H1 (cell line): ENCODE data around the gene PPP1R12A. TPM values are rescaled to one million over a fixed set of nuclear protein-coding genes. Genes with fewer than 3 reads are reported as not detected.

ENCODE experiments used
- CTCF ChIA-PET: fragments of 300-600 bp; sonication (Branson Sonifier 250); formaldehyde crosslinking; loops from one replicate; lab custom pipeline; 2021; ENCODE audit not compliant: partially characterized antibody; lab: Charles Lee
- POLR2A ChIA-PET: fragments of 300-600 bp; sonication (Branson Sonifier 250); formaldehyde crosslinking; loops from one replicate; lab custom pipeline; 2021; ENCODE audit warnings: inconsistent platforms; ENCODE audit not compliant: partially characterized antibody; lab: Charles Lee
- DNase-seq, 2 experiments: peaks; one replicate each; pipeline versions ENCODE4 v3.0.0 to v3.0.0-alpha.2; 2010 to 2022; ENCODE audit warnings: low spot score in 2 of 2, low read depth in 1 of 2, mixed read lengths in 1 of 2
- FAIRE-seq: peaks from 2 replicates; lab custom pipeline; 2011; peaks lifted over from hg19 to GRCh38; lab: Jason Lieb, UNC
- H2AFZ ChIP-seq: 2 replicates; pipeline ENCODE4 v1.8.1; 2012; ENCODE audit warnings: low read length, inconsistent platforms
- H2AK5ac ChIP-seq: 2 replicates; pipeline ENCODE4 v1.6.1; 2013; ENCODE audit warnings: low read depth, low read length
- H2BK120ac ChIP-seq: replicated peaks from 2 replicates; pipeline ENCODE3; 2013; ENCODE audit warnings: low read depth, low read length, inconsistent platforms
- H2BK12ac ChIP-seq: 2 replicates; pipeline ENCODE4 v1.6.1; 2013; ENCODE audit warnings: low read depth, low read length
- H2BK15ac ChIP-seq: 2 replicates; pipeline ENCODE4 v1.6.1; 2013; ENCODE audit warnings: low read length
- H2BK20ac ChIP-seq: 2 replicates; pipeline ENCODE4 v1.6.1; 2013; ENCODE audit warnings: low read length
- H2BK5ac ChIP-seq: 2 replicates; pipeline ENCODE4 v1.6.1; 2013; ENCODE audit warnings: low read depth, low read length
- H3K14ac ChIP-seq: 2 replicates; pipeline ENCODE4 v1.6.1; 2013; ENCODE audit warnings: inconsistent platforms; ENCODE audit not compliant: insufficient read length
- H3K18ac ChIP-seq: 2 replicates; pipeline ENCODE4 v1.6.1; 2013; ENCODE audit warnings: low read length; ENCODE audit errors: extremely low read depth
- H3K23ac ChIP-seq: 2 replicates; pipeline ENCODE4 v1.6.1; 2013; ENCODE audit warnings: inconsistent platforms; ENCODE audit not compliant: insufficient read length
- H3K23me2 ChIP-seq: 2 replicates; pipeline ENCODE4 v1.6.1; 2013; ENCODE audit warnings: low read depth, low read length
- H3K27ac ChIP-seq: 2 replicates; pipeline ENCODE4 v1.6.1; 2011; ENCODE audit warnings: low read depth, low read length, inconsistent platforms
- H3K27me3 ChIP-seq, 4 experiments: replicated peaks in 1 of 4; 1 replicate in 1 of 4; 2 replicates in 3 of 4; pipeline versions ENCODE4 v1.6.1 to v1.8.1; 2011 to 2013; ENCODE audit warnings: low read length in 3 of 4, mild to moderate bottlenecking in 3 of 4, inconsistent platforms in 2 of 4, mixed read lengths in 2 of 4, moderate library complexity in 1 of 4; ENCODE audit not compliant: control insufficient read depth in 3 of 4, insufficient read depth in 3 of 4; ENCODE audit errors: extremely low read depth in 1 of 4
- H3K36me3 ChIP-seq, 4 experiments: 2 replicates each; pipeline versions ENCODE4 v1.6.1 to v1.8.1; 2011 to 2013; ENCODE audit warnings: mild to moderate bottlenecking in 4 of 4, low read length in 3 of 4, moderate library complexity in 2 of 4, control low read depth in 1 of 4, inconsistent platforms in 1 of 4; ENCODE audit not compliant: insufficient read depth in 4 of 4, control insufficient read depth in 2 of 4
- H3K4ac ChIP-seq: replicated peaks from 2 replicates; pipeline ENCODE3; 2013; ENCODE audit warnings: low read length, low read depth, mixed read lengths, inconsistent platforms; ENCODE audit not compliant: insufficient read length
- H3K4me1 ChIP-seq, 4 experiments: replicated peaks in 1 of 4; 1 replicate in 1 of 4; 2 replicates in 3 of 4; pipeline versions ENCODE4 v1.6.1 to v1.8.1; 2011 to 2013; ENCODE audit warnings: low read length in 3 of 4, inconsistent platforms in 2 of 4, mixed read lengths in 1 of 4; ENCODE audit not compliant: insufficient read depth in 4 of 4, control insufficient read depth in 3 of 4
- H3K4me2 ChIP-seq, 2 experiments: 2 replicates each; pipeline versions ENCODE4 v1.6.1 to v1.8.1; 2011 to 2013; ENCODE audit warnings: low read depth in 2 of 2, low read length in 2 of 2, control low read depth in 1 of 2, inconsistent platforms in 1 of 2, mild to moderate bottlenecking in 1 of 2; ENCODE audit not compliant: insufficient read depth in 1 of 2
- H3K4me3 ChIP-seq, 4 experiments: fragments of 200-600, 300-600 bp in 1 of 4; sonication (generic), shearing (Covaris generic), sonication (Bioruptor Twin) in 1 of 4; 2 replicates each; pipeline versions ENCODE4 v1.5.1 to v1.8.1; 2011 to 2016; ENCODE audit warnings: low read length in 4 of 4, low read depth in 3 of 4, control low read depth in 2 of 4, inconsistent platforms in 2 of 4, mild to moderate bottlenecking in 2 of 4, mixed read lengths in 1 of 4, moderate library complexity in 1 of 4; ENCODE audit not compliant: insufficient read depth in 2 of 4; ENCODE audit errors: extremely low read depth in 1 of 4
- H3K56ac ChIP-seq: replicated peaks from 2 replicates; pipeline ENCODE3; 2013; ENCODE audit warnings: low read depth, mild to moderate bottlenecking, mixed read lengths, low read length, inconsistent platforms; ENCODE audit not compliant: insufficient read length
- H3K79me1 ChIP-seq: 2 replicates; pipeline ENCODE4 v1.6.1; 2013; ENCODE audit warnings: low read depth, low read length, control low read depth
- H3K79me2 ChIP-seq, 2 experiments: 2 replicates each; pipeline versions ENCODE4 v1.6.1 to v1.8.1; 2012 to 2013; ENCODE audit warnings: low read length in 2 of 2, mild to moderate bottlenecking in 2 of 2, inconsistent platforms in 1 of 2; ENCODE audit not compliant: insufficient read depth in 2 of 2, control insufficient read depth in 1 of 2
- H3K9ac ChIP-seq, 4 experiments: replicated peaks in 1 of 4; 1 replicate in 1 of 4; 2 replicates in 3 of 4; pipeline versions ENCODE4 v1.6.1 to v1.8.1; 2011 to 2013; ENCODE audit warnings: low read depth in 3 of 4, low read length in 3 of 4, control low read depth in 2 of 4, mild to moderate bottlenecking in 2 of 4, moderate library complexity in 2 of 4, inconsistent platforms in 1 of 4; ENCODE audit errors: extremely low read depth in 1 of 4
- H3K9me3 ChIP-seq, 2 experiments: 2 replicates each; pipeline versions ENCODE4 v1.6.1 to v1.8.1; 2012 to 2013; ENCODE audit warnings: mild to moderate bottlenecking in 2 of 2, moderate library complexity in 2 of 2, control low read depth in 1 of 2, inconsistent platforms in 1 of 2, low read depth in 1 of 2, low read length in 1 of 2, mixed read lengths in 1 of 2; ENCODE audit not compliant: insufficient read depth in 2 of 2
- H4K20me1 ChIP-seq, 2 experiments: replicated peaks in 1 of 2; 2 replicates each; pipeline versions ENCODE3 to v1.8.1; 2011 to 2013; ENCODE audit warnings: inconsistent platforms in 2 of 2, low read length in 2 of 2, mild to moderate bottlenecking in 1 of 2; ENCODE audit not compliant: insufficient read depth in 2 of 2, control insufficient read depth in 1 of 2
- H4K5ac ChIP-seq: 2 replicates; pipeline ENCODE4 v1.6.1; 2013; ENCODE audit warnings: low read length, low read depth, mixed read lengths, inconsistent platforms; ENCODE audit not compliant: insufficient read length
- H4K8ac ChIP-seq: 2 replicates; pipeline ENCODE4 v1.8.0; 2013; ENCODE audit warnings: mild to moderate bottlenecking, moderate library complexity, low read length, inconsistent platforms; ENCODE audit not compliant: insufficient read depth; ENCODE audit errors: extremely low read depth
- H4K91ac ChIP-seq: replicated peaks from 2 replicates; pipeline ENCODE3; 2013; ENCODE audit warnings: low read length, mixed read lengths, inconsistent platforms; ENCODE audit not compliant: insufficient read length
- BCL11A ChIP-seq, 2 experiments: IDR thresholded peaks; one replicate each; pipeline ENCODE4 v1.6.1; 2011; ENCODE audit warnings: low read depth in 2 of 2, low read length in 2 of 2, mild to moderate bottlenecking in 2 of 2
- E2F6 ChIP-seq: IDR thresholded peaks from 2 replicates; pipeline ENCODE4 v1.6.1; 2012; ENCODE audit warnings: inconsistent platforms
- HDAC2 ChIP-seq, 2 experiments: fragments of 300-600 bp in 1 of 2; sonication (generic) in 1 of 2; IDR thresholded peaks; 2 replicates each; pipeline ENCODE4 v1.6.1; 2011 to 2012; ENCODE audit warnings: low read depth in 2 of 2, low read length in 2 of 2, mild to moderate bottlenecking in 2 of 2, moderate library complexity in 2 of 2, borderline replicate concordance in 1 of 2, inconsistent platforms in 1 of 2
- JUND ChIP-seq: IDR thresholded peaks from 2 replicates; pipeline ENCODE4 v1.6.1; 2011; ENCODE audit warnings: mild to moderate bottlenecking, improper control_type of control experiment, low read length
- KDM4A ChIP-seq: IDR thresholded peaks from one replicate; pipeline ENCODE4 v1.7.1; 2012; ENCODE audit warnings: low read depth, mild to moderate bottlenecking, moderate library complexity, low read length, inconsistent platforms; ENCODE audit not compliant: severe bottlenecking
- MAX ChIP-seq: IDR thresholded peaks from 2 replicates; pipeline ENCODE4 v1.6.1; 2012; ENCODE audit warnings: inconsistent platforms
- NRF1 ChIP-seq: IDR thresholded peaks from 2 replicates; pipeline ENCODE4 v1.6.1; 2011; ENCODE audit warnings: mild to moderate bottlenecking, low read depth, low read length, improper control_type of control experiment
- RBBP5 ChIP-seq: IDR thresholded peaks from 2 replicates; pipeline ENCODE4 v1.7.1; 2012; ENCODE audit warnings: low read depth, mild to moderate bottlenecking, inconsistent platforms, low read length, moderate library complexity, borderline replicate concordance
- SIX5 ChIP-seq: IDR thresholded peaks from 2 replicates; pipeline ENCODE4 v1.6.1; 2011; ENCODE audit warnings: mild to moderate bottlenecking, low read depth, low read length
- TCF12 ChIP-seq: IDR thresholded peaks from 2 replicates; pipeline ENCODE4 v1.6.1; 2011; ENCODE audit warnings: low read depth, mild to moderate bottlenecking, low read length
- USF2 ChIP-seq: IDR thresholded peaks from 2 replicates; pipeline ENCODE4 v1.6.1; 2011; ENCODE audit warnings: low read length, improper control_type of control experiment
- WGBS, 2 experiments: shearing (Covaris generic) in 1 of 2; methylation state at CpG; one replicate each; pipeline versions ENCODE4 v1.1.6 to v1.1.7; 2013 to 2015; ENCODE audit warnings: low lambda C conversion rate in 2 of 2, mixed read lengths in 2 of 2, inconsistent platforms in 1 of 2, low coverage in 1 of 2, missing lambda C conversion rate in 1 of 2; ENCODE audit not compliant: insufficient replicate concordance in 2 of 2, insufficient coverage in 1 of 2, insufficient read length in 1 of 2; ENCODE audit errors: extremely low coverage in 1 of 2, missing lambda C conversion rate in 1 of 2; 5-methylcytosine and 5-hydroxymethylcytosine counted together
- polyA plus RNA-seq, 7 experiments: library from polyadenylated mRNA; depleted of rRNA in 3 of 7; stranded (reverse) in 5 of 7; unstranded in 2 of 7; fragments of >200 nt in 5 of 7; fragments of 200-250 nt in 2 of 7; gene quantifications; 1 replicate in 5 of 7; 2 replicates in 1 of 7; 4 replicates in 1 of 7; pipeline versions ENCODE4 v1.2.1 to v1.2.3, GENCODE V29; 2011 to 2013; ENCODE audit warnings: missing spikeins in 2 of 7, mixed read lengths in 2 of 7
- total RNA-seq: library from RNA; stranded (reverse); fragmentation: NEBNext Ultra II Directional; extraction: Animal tissue kit (Norgen Biotek cat#: 25700); gene quantifications from 2 replicates; pipeline ENCODE4 v1.2.1, GENCODE V29; 2021

Gene PPP1R12A
- total and polyA plus RNA-seq, 2 of the 8 experiments (the other 6 are each of a cell fraction or from before 2014, with no cell fraction given) = 14.7 to 81.5 TPM

- Histone ChIP-seq H3K4ac (no peak overlapping the region), H4K20me1 (no peaks in the 10 kb centered on the region), H2BK5ac (no peak overlapping the region), H3K79me2 (no peaks in the 10 kb centered on the region), H3K23ac (no peak overlapping the region), H3K27me3 (no peaks in the 10 kb centered on the region), H3K56ac (no peak overlapping the region), H3K27ac (no peak overlapping the region), H2BK20ac (no peak overlapping the region), H2BK15ac (no peak overlapping the region), H4K8ac (no peak overlapping the region), H3K18ac (no peak overlapping the region), H3K14ac (no peak overlapping the region), H2AK5ac (no peak overlapping the region), H3K4me1 (no peaks in the 10 kb centered on the region), H3K9me3 (no peaks in the 10 kb centered on the region), H2BK12ac (no peak overlapping the region), H3K36me3 (no peaks in the 10 kb centered on the region; a peak in 2 of 8 replicates), H4K91ac (no peak overlapping the region), H3K9ac (no peak overlapping the region), H3K79me1 (no peaks in the 10 kb centered on the region), H3K23me2 (no peaks in the 10 kb centered on the region), H4K5ac (no peak overlapping the region), H2BK120ac (no peak overlapping the region), H3K4me2 (no peak overlapping the region), H2AFZ (no peak overlapping the region), H3K4me3 (no peak overlapping the region)
- DNase-seq (no peak), FAIRE-seq (no peak)
- ChIA-PET POLR2A (no interaction called here), CTCF (interaction anchor here (1.0 to 1.6 kb wide), 3 partner anchors 8 to 350 kb away, joined by 3 to 7 read pairs (median 3); no protein-coding TSS in a partner anchor)
- WGBS, 2 experiments = 85% methylated on average over 2 of the region's 2 CpGs; no CpG with 5 or more reads in 1 of the 2 experiments
- TF ChIP-seq TCF12 = no peak
- no peak for TF ChIP-seq RBBP5
- TF ChIP-seq E2F6 = no peak
- no peak for TF ChIP-seq NRF1
- no peak for TF ChIP-seq USF2
- no peak for TF ChIP-seq JUND
- TF ChIP-seq KDM4A = no peak
- no peak for TF ChIP-seq BCL11A (IDR thresholded peaks at IDR 0.05; ENCODE audit: low read depth in 2 of 2, low read length in 2 of 2)
- no peak for TF ChIP-seq HDAC2 (IDR thresholded peaks at IDR 0.05; ENCODE audit: borderline replicate concordance in 1 of 2, low read depth in 2 of 2, low read length in 2 of 2)
- no peak for TF ChIP-seq MAX
- TF ChIP-seq SIX5 = no peak
Measured at GRCh38 chr12:79769860-79770485, 164.9 kb downstream of the PPP1R12A start.
